Ectodermal cell (in vitro differentiated cells): ENCODE data around the gene C2CD2L.
A peak's percentile ranks its signal among the peaks of the same experiment; 100 is the strongest.
"Not testable (repeated sequence)": the region's sequence is repeated elsewhere in the genome, so short reads cannot be mapped to it uniquely, and the experiment has no call there.

Experiments
- H3K27ac ChIP-seq: 2 replicates; pipeline ENCODE4 v1.7.0; 2013; ENCODE audit warnings: mild to moderate bottlenecking, low read depth, low read length; ENCODE audit not compliant: insufficient read depth, poor library complexity, severe bottlenecking
- H3K27me3 ChIP-seq: 2 replicates; pipeline ENCODE4 v1.7.0; 2013; ENCODE audit warnings: mild to moderate bottlenecking, low read length; ENCODE audit not compliant: insufficient read depth, control insufficient read depth, poor library complexity, severe bottlenecking
- H3K36me3 ChIP-seq: one replicate; pipeline ENCODE4 v1.7.0; 2013; ENCODE audit warnings: low read length; ENCODE audit not compliant: control insufficient read depth, insufficient read depth
- H3K4me1 ChIP-seq: one replicate; pipeline ENCODE4 v1.7.0; 2013; ENCODE audit warnings: low read length; ENCODE audit not compliant: control insufficient read depth, insufficient read depth
- H3K4me3 ChIP-seq: 2 replicates; pipeline ENCODE4 v1.7.0; 2013; ENCODE audit warnings: low read depth, low read length, control low read depth; ENCODE audit not compliant: insufficient read depth
- H3K9me3 ChIP-seq: 2 replicates; pipeline ENCODE4 v1.7.0; 2013; ENCODE audit warnings: mild to moderate bottlenecking, low read length, moderate library complexity; ENCODE audit not compliant: control insufficient read depth
- WGBS, 2 experiments: methylation state at CpG; one replicate each; pipeline ENCODE4 v1.1.7; 2013; ENCODE audit warnings: missing lambda C conversion rate in 2 of 2; 5-methylcytosine and 5-hydroxymethylcytosine counted together

Gene C2CD2L

DNA sequence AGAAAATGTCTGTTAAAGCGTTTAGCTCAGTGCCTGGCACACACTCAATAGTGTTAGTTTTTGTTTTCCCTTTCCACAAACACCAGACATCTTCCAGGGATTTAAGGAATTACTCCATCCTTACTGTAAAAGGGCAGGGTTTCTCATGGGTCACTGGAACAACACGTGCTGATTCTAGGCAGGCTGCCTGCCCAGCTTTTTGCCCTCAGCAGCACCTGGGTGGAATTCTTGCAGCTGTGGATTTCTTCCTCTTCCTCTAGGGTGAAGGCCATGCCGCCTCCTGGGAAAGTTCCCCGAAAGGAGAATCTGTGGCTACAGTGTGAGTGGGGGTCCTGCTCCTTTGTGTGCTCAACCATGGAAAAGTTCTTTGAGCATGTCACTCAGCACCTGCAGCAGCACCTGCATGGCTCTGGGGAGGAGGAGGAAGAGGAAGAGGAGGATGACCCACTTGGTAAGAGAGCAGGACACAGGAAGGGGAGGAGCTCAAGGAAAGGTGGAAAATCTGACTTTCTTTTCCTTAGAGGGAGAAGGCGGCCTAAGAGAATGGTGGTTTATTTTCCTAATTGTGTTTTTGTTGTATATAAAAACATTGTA, 19.6 kb downstream of the C2CD2L start:
- no peaks in the 10 kb centered on the region for H3K9me3 ChIP-seq
- H3K27me3 ChIP-seq: no peaks in the 10 kb centered on the region
- no peak overlapping the region for H3K27ac ChIP-seq
- peaks cover 14% of the 10 kb centered on the region for H3K36me3 ChIP-seq
- WGBS, 2 experiments: 86 to 92% methylated on average over 4 to 5 of the region's 5 CpGs
- H3K4me1 ChIP-seq: no peaks in the 10 kb centered on the region
- H3K4me3 ChIP-seq: no peak overlapping the region

GRCh38 chr11:119130662-119131061, 23.5 kb downstream of the C2CD2L start:
- no peaks in the 10 kb centered on the region for H3K27me3 ChIP-seq
- H3K36me3 ChIP-seq: peaks cover 35% of the 10 kb centered on the region
- 94 to 96% methylated on average over 3 of the region's 3 CpGs for WGBS, 2 experiments

GRCh38 chr11:119134389-119134978, 27.3 kb downstream of the C2CD2L start:
- no peaks in the 10 kb centered on the region for H3K27me3 ChIP-seq
- H3K4me1 ChIP-seq: no peaks in the 10 kb centered on the region
- no peak overlapping the region for H3K27ac ChIP-seq
- peaks cover 35% of the 10 kb centered on the region for H3K36me3 ChIP-seq
- no peaks in the 10 kb centered on the region for H3K9me3 ChIP-seq
- 82 to 88% methylated on average over 4 of the region's 4 CpGs for WGBS, 2 experiments
- H3K4me3 ChIP-seq: no peak overlapping the region

More at GRCh38 chr11:119130662-119131061, 23.5 kb downstream of the C2CD2L start:
- no peak overlapping the region for H3K4me3 ChIP-seq
- H3K4me1 ChIP-seq: no peaks in the 10 kb centered on the region
- H3K9me3 ChIP-seq: no peaks in the 10 kb centered on the region
- H3K27ac ChIP-seq: no peak overlapping the region

GRCh38 chr11:119139276-119139675, 32.1 kb downstream of the C2CD2L start:
- H3K27me3 ChIP-seq, H3K27ac ChIP-seq, H3K4me1 ChIP-seq, H3K9me3 ChIP-seq, H3K4me3 ChIP-seq, H3K36me3 ChIP-seq: not testable (repeated sequence)
- 82 to 84% methylated on average over 9 to 10 of the region's 10 CpGs for WGBS, 2 experiments

DNA sequence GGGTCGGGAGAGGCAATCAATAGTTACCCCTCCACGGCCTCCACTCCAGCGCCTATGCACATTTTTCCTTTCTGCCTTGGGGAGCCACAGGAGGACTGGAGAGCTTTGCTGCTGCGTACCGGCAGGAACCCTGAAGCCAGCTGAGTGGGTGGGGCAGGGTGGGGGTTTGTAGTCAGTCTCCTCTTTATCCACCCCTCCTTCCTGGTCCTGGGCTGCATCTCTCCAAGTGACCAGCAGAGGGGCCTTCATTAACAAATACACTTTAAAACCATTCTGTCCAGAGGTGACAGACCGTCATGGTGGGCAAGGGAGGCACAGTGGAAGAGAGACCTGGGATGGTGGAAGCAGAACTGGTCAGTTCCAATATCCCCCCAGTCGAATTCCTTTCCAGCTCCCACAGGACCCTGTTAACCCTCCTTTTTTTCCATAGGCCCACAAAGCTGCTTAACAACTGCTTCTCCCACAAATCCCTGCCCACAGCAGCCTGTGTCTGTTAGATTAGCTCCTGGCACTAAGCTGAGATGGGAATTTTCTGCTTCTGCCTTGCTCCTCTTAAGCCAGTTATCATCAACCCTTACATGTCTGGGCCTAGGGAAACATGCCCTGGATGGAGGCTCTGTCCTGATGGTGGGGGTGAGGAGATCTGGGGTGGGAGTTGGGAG, 37.8 kb downstream of the C2CD2L start:
- Histone ChIP-seq H3K4me1 (peaks cover 11% of the 10 kb centered on the region), H3K9me3 (no peaks in the 10 kb centered on the region), H3K36me3 (no peaks in the 10 kb centered on the region), H3K4me3 (no peak overlapping the region), H3K27me3 (peaks cover 45% of the 10 kb centered on the region), H3K27ac (no peak overlapping the region)
- WGBS, 2 experiments: 15 to 19% methylated on average over 7 of the region's 7 CpGs

DNA sequence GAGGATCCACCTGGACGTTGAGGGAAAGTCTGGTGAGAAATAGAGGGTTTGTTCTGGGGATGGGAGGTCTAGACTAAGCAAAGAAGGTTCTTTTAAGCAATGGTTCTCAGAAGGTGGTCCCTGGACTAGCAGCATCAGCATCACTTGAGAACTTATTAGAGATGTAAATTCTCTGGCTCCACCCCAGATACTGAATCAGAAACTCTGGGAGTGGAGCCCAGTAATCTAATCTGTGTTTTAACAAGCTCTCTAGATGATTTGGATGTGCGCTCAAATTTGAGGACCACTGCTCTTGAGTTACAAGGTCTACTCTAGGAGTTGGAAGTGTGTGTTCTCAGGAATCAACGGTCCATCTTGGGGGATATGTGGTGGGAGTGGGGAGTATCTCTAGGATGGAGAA, 38.4 kb downstream of the C2CD2L start:
- WGBS, 2 experiments: 67 to 69% methylated on average over 3 of the region's 3 CpGs

DNA sequence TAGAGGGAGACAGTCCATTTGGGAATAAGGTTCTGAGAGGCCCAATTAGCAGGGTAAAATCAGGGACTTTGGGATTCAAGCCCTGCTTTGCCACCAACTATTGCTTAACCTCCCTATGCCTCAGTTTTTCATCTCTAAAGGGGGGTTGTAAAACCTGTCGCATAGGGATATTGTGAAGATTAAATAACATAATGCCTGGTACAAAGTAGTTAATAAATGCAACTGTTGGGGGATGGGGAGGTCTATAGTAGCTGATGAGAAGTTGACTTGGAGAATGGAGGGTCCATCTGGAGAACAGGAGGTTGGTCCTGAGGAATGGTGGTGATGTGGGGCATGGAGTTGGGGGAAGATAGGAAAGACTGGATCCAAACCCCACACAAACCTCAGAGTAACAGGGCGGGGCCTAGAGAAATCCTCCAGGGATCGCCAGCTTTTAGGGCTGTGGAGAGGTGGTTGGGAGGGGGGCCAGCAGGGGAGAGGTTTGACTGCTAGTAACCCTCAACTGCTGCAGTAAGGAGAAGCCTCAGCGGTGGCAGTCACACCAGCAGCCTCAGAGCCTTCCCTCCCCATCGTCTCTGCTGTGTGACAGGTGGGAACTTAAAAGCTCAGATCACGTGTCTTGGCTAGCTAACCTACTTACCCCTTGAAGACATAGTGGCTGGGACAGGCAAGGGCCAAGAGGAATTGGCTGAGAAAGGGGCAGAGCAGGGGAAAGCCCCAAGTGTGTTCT, 40.6 kb downstream of the C2CD2L start:
- Histone ChIP-seq H3K27me3 (peaks cover 68% of the 10 kb centered on the region), H3K9me3 (no peaks in the 10 kb centered on the region), H3K36me3 (no peaks in the 10 kb centered on the region), H3K4me3 (no peak overlapping the region), H3K27ac (no peak overlapping the region), H3K4me1 (peaks cover 13% of the 10 kb centered on the region)
- WGBS, 2 experiments: 32 to 38% methylated on average over 6 of the region's 6 CpGs

More for the DNA sequence above, 38.4 kb downstream of the C2CD2L start:
- Histone ChIP-seq H3K4me1 (peaks cover 13% of the 10 kb centered on the region), H3K27me3 (peaks cover 51% of the 10 kb centered on the region), H3K27ac (no peak overlapping the region), H3K4me3 (no peak overlapping the region), H3K36me3 (no peaks in the 10 kb centered on the region), H3K9me3 (no peaks in the 10 kb centered on the region)

DNA sequence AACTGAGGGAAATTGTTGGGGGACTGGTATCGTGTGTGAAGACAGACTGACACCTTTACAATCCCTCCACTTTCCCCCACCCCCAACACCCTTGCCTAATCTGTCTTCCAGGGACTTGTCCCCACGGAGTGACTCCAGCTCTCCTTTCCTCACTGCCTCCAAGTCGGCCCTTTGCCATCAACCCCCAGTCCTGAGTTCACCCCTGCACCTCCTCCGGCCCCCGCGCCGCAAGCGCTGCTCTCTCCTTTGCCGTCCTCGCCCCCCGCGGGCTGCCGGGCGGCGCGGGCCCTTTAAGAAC, 41.5 kb downstream of the C2CD2L start:
- H3K27ac ChIP-seq: no peak overlapping the region
- peaks cover 13% of the 10 kb centered on the region for H3K4me1 ChIP-seq
- WGBS, 2 experiments: 1% methylated on average over 16 of the region's 16 CpGs
- peaks cover 68% of the 10 kb centered on the region for H3K27me3 ChIP-seq
- no peaks in the 10 kb centered on the region for H3K36me3 ChIP-seq
- peak overlapping the region; percentile 52 for H3K4me3 ChIP-seq
- no peaks in the 10 kb centered on the region for H3K9me3 ChIP-seq

DNA sequence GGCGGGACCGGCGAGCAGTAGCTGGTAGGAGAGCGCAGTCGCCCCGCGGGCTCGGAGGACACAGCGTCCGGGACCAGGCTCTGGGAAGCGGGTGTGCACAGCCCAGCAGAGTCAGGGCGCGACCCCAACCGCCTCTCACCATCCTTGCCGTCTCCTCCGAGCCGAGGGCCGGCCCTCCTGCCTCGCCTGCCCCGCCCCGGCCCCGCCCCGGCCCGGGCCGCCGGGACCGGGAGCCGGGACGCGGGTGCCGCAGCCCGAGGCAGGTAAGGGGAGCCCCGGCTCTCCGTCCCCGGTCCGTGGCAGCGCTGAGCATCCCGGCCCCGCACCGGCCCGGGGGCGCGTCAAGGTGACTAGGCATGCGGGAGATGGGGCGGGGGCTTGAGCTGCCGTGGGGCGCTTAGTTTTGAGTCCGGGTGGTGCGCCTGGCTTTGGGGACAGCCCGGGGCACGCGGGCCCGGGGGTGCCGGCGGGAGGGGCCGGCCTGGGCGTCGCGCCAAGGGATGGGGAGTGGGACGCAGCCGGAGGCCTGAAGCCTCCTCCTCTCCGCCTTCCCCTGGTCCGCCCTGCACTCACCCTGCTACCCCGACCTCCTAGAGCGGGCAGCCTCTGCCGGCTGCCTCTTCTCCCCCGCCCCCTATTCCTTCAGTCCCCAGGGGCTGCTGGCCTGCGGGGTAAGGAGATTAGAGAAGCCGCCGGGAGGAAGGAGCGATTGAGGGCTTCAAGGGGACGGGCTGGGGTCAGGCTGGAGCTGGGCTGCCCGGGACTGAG, 42.1 kb downstream of the C2CD2L start, which contains the start of gene ABCG4:
Gene ABCG4, plus strand, starts transcription at position 35 of the 768 bp plus-strand sequence. CDS start 914 bp downstream, outside the sequence.
- no peaks in the 10 kb centered on the region for H3K9me3 ChIP-seq
- 0 to 1% methylated on average over 72 of the region's 73 CpGs for WGBS, 2 experiments
- H3K27me3 ChIP-seq: peaks cover 68% of the 10 kb centered on the region
- H3K4me3 ChIP-seq: peak within 1 kb of the TSS; percentile 52
- H3K36me3 ChIP-seq: no peaks in the 10 kb centered on the region
- no peak within 1 kb of the TSS for H3K27ac ChIP-seq
- peaks cover 13% of the 10 kb centered on the region for H3K4me1 ChIP-seq
